Lung (tissue), 12 donors: ENCODE results near the gene AGAP1. TPM values are rescaled to one million over a fixed set of nuclear protein-coding genes. Genes with fewer than 3 reads are reported as not detected.

Experiments used
- ATAC-seq: fragments of 200-7000 bp; cut with Tn5 transposase; one replicate; pipeline ENCODE4 v1.9.1; 2020; ENCODE audit warnings: moderate number of reproducible peaks; ENCODE audit not compliant: insufficient read depth, low FRiP score
- DNase-seq, 3 donors: peaks; one replicate each; pipeline ENCODE4 v3.0.0-alpha.2; 2013 to 2017
- H3K27ac ChIP-seq, 2 donors: one replicate each; pipeline ENCODE4 v1.5.1; 2013; ENCODE audit warnings: mild to moderate bottlenecking in 2 of 2, moderate library complexity in 2 of 2, control low read depth in 1 of 2, inconsistent platforms in 1 of 2, low read depth in 1 of 2, low read length in 1 of 2
- H3K27me3 ChIP-seq, 3 donors: one replicate each; pipeline ENCODE4 v1.5.1; 2013; ENCODE audit warnings: low read length in 2 of 3; ENCODE audit not compliant: control insufficient read depth in 3 of 3, insufficient read depth in 3 of 3
- H3K36me3 ChIP-seq, 4 donors: one replicate each; pipeline ENCODE4 v1.5.1; 2013; ENCODE audit warnings: low read length in 4 of 4, mild to moderate bottlenecking in 1 of 4, moderate library complexity in 1 of 4; ENCODE audit not compliant: control insufficient read depth in 4 of 4, insufficient read depth in 4 of 4
- H3K4me1 ChIP-seq, 5 donors: one replicate each; pipeline ENCODE4 v1.5.1; 2013; ENCODE audit warnings: low read length in 5 of 5, mild to moderate bottlenecking in 2 of 5, moderate library complexity in 1 of 5; ENCODE audit not compliant: control insufficient read depth in 5 of 5, insufficient read depth in 5 of 5
- H3K4me3 ChIP-seq: one replicate; pipeline ENCODE4 v1.5.1; 2013; ENCODE audit warnings: mild to moderate bottlenecking, control low read depth, moderate library complexity
- H3K9ac ChIP-seq, 2 donors: one replicate each; pipeline ENCODE4 v1.5.1; 2013; ENCODE audit warnings: low read length in 2 of 2, control low read depth in 1 of 2; ENCODE audit not compliant: insufficient read depth in 1 of 2
- H3K9me3 ChIP-seq, 4 donors: one replicate each; pipeline ENCODE4 v1.5.1; 2013; ENCODE audit warnings: low read length in 3 of 4, mild to moderate bottlenecking in 1 of 4, moderate library complexity in 1 of 4; ENCODE audit not compliant: control insufficient read depth in 4 of 4, insufficient read depth in 3 of 4
- CTCF ChIP-seq: IDR thresholded peaks from 2 replicates; pipeline ENCODE4 v1.5.1; 2012; ENCODE audit warnings: mild to moderate bottlenecking; ENCODE audit errors: control extremely low read depth, extremely low read depth
- WGBS, 2 donors: extraction: QIAGEN DNeasy Blood & Tissue Kit; methylation state at CpG; one replicate each; pipeline ENCODE4 v1.1.7; 2013; 5-methylcytosine and 5-hydroxymethylcytosine counted together
- polyA plus RNA-seq, 2 donors: library from polyadenylated mRNA; stranded (reverse); fragments of 200-250 nt; gene quantifications; one replicate each; pipeline ENCODE4 v1.2.1, GENCODE V29; 2013
- total RNA-seq, 2 donors: library from RNA; depleted of rRNA in 1 of 2; stranded (reverse); fragments of >200 nt in 1 of 2; gene quantifications; one replicate each; pipeline ENCODE4 v1.2.1, GENCODE V29; 2014 to 2021
- donor health status: control.
- donor health status: control.
- donor health status: Bipolar disorder and iron deficiency.
- donor health status: healthy.
- donor health status: DM: yes; HTN: yes; CAD: no.

AGAP1 gene
- total and polyA plus RNA-seq, 4 donors = 6.6 to 39.4 (median 20.2) TPM

GRCh38 chr2:235562065-235562747 is 68.4 kb downstream of the AGAP1 start:
- H3K9ac ChIP-seq = no peak overlapping the region
- WGBS, 2 donors = 60 to 78% methylated on average over 11 of the region's 11 CpGs

GRCh38 chr2:235563056-235563910 is 69.4 kb downstream of the AGAP1 start:
- H3K9me3 ChIP-seq = peaks cover 0 to 2% (median 0%) of the 10 kb centered on the region in 4 donors
- H3K4me1 ChIP-seq = peaks cover 5 to 41% (median 24%) of the 10 kb centered on the region in 5 donors
- H3K4me3 ChIP-seq = no peak overlapping the region
- TF ChIP-seq CTCF = no peak
- H3K36me3 ChIP-seq = no peaks in the 10 kb centered on the region
- ATAC-seq (no peak), DNase-seq (no peak)
- WGBS, 2 donors = 41 to 46% methylated on average over 13 of the region's 13 CpGs
- no peak overlapping the region for H3K27ac ChIP-seq
- no peaks in the 10 kb centered on the region for H3K27me3 ChIP-seq
- no peak overlapping the region for H3K9ac ChIP-seq

More at GRCh38 chr2:235562065-235562747, 68.4 kb downstream of the AGAP1 start:
- H3K4me3 ChIP-seq = no peak overlapping the region
- H3K27ac ChIP-seq = no peak overlapping the region
- TF ChIP-seq CTCF = no peak
- no peaks in the 10 kb centered on the region for H3K36me3 ChIP-seq
- DNase-seq (no peak), ATAC-seq (no peak)
- peaks cover 5 to 35% (median 24%) of the 10 kb centered on the region in 5 donors for H3K4me1 ChIP-seq
- H3K9me3 ChIP-seq = no peaks in the 10 kb centered on the region
- H3K27me3 ChIP-seq = no peaks in the 10 kb centered on the region

GRCh38 chr2:235564066-235564465 is 70.2 kb downstream of the AGAP1 start:
- 73 to 76% methylated on average over 6 of the region's 6 CpGs for whole genome bisulfite sequencing, 2 donors
- Histone ChIP-seq H3K4me3 (no peak overlapping the region), H3K9me3 (peaks cover 0 to 6% (median 2%) of the 10 kb centered on the region in 4 donors), H3K27me3 (no peaks in the 10 kb centered on the region), H3K9ac (no peak overlapping the region), H3K4me1 (peaks cover 5 to 39% (median 24%) of the 10 kb centered on the region in 5 donors), H3K27ac (no peak overlapping the region), H3K36me3 (no peaks in the 10 kb centered on the region)
- TF ChIP-seq CTCF = no peak
- DNase-seq (no peak), ATAC-seq (no peak)
